ENCODE measurements around the gene UNCX.
"Not testable (repeated sequence)": the region's sequence is repeated elsewhere in the genome, so short reads cannot be mapped to it uniquely, and the experiment has no call there.

Gene UNCX

DNA sequence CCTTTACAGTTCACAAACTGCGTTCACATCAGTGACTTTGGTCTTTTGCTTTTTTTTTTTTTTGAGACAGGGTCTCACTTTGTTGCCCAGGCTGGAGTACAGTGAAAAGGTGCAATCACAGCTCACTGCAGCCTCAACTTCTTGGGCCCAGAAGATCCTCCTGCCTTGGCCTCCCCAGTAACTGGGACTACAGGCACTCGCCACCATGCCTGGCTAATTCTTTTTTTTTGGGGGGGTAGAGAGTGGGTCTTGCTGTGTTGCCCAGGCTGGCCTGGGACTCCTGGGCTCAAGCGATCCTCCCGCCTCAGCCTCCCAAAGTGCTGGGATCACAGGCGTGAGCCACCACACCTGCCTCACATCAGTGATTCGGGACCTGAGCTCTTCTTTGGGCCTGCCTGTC lies 35.7 kb upstream of the UNCX start:
- TF ChIP-seq, protein P1, sequence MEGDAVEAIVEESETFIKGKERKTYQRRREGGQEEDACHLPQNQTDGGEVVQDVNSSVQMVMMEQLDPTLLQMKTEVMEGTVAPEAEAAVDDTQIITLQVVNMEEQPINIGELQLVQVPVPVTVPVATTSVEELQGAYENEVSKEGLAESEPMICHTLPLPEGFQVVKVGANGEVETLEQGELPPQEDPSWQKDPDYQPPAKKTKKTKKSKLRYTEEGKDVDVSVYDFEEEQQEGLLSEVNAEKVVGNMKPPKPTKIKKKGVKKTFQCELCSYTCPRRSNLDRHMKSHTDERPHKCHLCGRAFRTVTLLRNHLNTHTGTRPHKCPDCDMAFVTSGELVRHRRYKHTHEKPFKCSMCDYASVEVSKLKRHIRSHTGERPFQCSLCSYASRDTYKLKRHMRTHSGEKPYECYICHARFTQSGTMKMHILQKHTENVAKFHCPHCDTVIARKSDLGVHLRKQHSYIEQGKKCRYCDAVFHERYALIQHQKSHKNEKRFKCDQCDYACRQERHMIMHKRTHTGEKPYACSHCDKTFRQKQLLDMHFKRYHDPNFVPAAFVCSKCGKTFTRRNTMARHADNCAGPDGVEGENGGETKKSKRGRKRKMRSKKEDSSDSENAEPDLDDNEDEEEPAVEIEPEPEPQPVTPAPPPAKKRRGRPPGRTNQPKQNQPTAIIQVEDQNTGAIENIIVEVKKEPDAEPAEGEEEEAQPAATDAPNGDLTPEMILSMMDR (IDR thresholded peaks at IDR 0.05; ENCODE audit: extremely low read depth, missing control alignments): no peak
- DNase-seq (ENCODE audit: low spot score): no peak

DNA sequence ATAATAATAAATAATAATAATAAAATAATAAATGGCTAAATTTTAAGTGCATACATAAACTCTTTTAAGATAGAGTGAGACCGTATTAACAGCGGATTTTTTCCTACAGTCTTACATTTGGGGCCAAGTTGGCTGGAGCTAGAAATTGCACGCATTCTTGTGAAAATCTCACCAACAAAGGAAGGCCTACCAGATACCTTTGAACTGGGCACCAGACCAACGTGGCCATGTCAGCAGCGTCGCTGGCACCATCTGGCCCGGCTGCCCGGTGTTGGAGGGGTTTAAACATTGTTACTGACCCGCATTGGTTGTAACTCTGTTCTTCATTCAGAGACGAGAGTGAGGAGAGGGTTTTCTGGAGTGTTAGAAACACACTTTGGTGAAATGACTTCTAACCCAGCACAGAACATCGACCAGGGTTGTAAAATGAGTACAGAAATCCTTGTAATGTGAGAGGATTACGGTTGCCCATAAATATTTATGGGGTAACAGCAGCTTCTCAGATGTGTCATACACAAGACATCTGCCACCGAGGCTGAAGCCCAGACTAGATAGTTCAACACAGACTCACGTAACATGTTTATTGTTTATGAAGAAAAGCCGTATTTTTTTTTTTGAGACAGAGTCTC lies 34.6 kb upstream of the UNCX start:
- no peak for DNase-seq (ENCODE audit: low spot score)
- TF ChIP-seq, protein P1 (IDR thresholded peaks at IDR 0.05; ENCODE audit: extremely low read depth, missing control alignments): no peak

DNA sequence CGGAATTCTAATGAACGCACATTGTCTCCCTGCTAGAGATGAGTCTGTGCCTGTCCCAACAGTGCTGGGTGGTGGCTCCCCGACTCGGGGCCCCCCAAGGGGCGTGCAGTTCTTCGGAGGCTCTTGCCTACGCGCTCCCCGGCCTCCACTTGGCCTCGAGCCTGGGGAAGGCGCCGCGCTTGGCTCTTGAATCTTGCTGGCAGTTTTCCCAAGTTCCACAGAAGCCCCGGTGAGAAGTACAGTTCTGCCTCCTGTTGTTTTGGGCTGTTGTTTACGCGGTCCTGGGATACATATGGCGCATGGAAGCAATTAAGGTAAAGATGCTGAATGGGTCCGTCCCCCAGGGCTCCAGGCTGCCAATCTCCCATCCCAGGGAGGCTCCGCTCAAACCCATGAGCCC lies 32.6 kb upstream of the UNCX start:
- DNase-seq (ENCODE audit: low spot score): no peak
- TF ChIP-seq, protein P1 (IDR thresholded peaks at IDR 0.05; ENCODE audit: extremely low read depth, missing control alignments): no peak

DNA sequence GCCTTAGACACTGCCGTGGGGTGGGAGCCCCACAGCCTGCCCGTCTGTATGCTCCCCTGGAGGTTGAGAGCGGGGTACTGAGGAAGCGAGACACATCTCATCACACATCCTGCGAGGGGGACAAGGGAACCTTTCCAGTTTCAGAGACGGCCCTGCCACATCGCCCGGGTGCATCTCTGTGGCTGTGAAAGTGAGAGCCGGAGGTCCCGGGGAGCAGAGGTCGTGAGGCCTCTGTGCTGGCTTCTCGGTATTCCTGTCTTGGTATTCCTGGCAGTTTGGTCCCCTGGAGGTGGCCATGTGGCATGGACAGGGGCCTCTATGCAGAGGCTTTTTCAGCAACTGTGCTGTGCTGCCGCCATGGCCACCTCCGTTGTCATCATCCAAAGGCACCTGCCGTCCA lies 30.8 kb upstream of the UNCX start:
- TF ChIP-seq, protein P1 (IDR thresholded peaks at IDR 0.05; ENCODE audit: extremely low read depth, missing control alignments): no peak

DNA sequence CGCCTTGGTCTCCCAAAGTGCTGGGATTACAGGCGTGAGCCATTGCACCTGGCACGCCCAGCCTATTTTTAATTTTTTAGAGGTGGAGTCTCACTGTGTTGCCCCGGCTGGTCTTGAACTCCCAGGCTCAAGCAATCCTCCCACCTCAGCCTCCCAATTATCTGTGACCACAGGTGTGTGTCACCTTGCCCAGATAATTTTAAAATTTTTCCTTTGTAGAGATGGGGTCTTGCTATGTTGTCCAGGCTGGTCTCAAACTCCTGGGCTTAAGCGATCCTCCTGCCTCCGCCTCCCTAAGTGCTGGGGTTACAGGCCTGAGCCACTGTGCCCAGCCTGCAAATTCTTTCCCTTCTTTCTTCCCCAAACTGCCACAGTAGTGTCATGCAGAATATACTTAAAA lies 29.8 kb upstream of the UNCX start:
- not testable (repeated sequence) for DNase-seq (ENCODE audit: low spot score)

More for the DNA sequence above, 30.8 kb upstream of the UNCX start:
- no peak for DNase-seq (ENCODE audit: low spot score)

DNA sequence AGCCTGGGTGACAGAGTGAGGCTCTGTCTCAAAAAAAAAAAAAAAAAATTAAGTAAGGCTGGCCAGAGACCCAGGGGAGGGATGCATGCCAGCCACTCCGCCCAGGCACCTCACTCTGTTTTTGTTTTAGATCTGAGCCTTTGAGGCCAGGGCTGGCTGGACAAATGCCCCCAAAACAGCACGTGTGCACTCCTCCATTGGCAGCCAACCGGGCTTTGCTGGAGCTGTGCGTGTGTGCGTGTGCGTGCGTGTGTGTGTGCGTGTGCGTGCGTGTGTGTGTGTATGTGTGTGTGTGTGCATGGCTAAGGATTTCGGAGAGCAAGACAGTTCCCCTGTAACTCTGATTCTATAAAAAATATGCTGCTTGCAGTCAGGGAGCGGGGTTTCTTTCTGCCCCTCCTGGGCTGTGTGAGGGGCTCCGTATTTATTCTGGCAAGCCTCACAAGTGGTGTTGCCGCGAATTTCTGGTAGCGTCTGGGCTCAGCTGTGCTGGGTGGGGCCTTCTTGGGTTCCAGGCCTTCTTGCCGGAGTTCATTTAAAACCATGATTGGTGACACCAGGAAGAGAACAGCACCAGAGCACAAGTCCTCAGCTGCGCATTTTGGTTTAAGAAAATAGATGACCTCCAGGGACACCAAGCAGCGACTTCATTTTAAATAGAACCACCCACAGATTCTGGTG lies 28.1 kb upstream of the UNCX start:
- DNase-seq (ENCODE audit: low spot score): no peak
- TF ChIP-seq, protein P1 (IDR thresholded peaks at IDR 0.05; ENCODE audit: extremely low read depth, missing control alignments): no peak

DNA sequence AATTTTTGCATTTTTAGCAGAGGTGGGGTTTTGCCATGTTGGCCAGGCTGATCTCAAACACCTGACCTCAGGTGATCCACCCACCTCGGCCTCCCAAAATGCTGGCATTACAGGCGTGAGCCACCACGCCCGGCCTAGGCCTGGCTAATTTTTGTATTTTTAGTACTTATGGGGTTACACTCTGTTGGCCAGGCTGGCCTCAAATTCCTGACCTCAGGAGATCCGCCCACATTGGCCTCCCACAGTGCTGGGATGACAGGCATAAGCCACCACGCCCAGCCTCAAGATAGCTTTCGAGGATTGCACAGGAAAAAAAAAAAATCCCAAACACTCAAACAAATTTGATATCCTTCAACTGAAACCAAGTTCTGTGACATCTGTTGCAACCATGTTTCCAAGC lies 26.9 kb upstream of the UNCX start:
- not testable (repeated sequence) for DNase-seq (ENCODE audit: low spot score)

DNA sequence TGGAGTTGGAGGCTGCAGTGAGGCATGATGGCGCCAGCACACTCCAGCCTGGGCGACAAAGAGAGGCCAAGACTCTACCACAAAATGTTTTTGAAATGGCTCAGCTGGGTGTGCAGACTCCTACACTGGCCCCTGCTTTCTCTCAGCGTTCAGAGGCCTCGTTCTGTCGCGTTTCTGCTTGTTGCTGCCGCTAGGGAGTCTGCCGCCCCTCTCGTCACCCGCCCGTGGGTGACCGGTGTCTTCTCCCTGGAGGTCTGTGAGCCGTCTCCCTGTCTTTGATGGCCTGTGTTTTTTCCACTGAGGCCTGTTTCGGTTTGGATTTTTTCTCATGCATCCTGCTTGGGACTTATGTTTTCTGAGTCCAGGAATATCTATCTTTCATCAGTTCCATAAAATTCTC lies 23.6 kb upstream of the UNCX start:
- no peak for DNase-seq (ENCODE audit: low spot score)
- TF ChIP-seq, protein P1 (IDR thresholded peaks at IDR 0.05; ENCODE audit: extremely low read depth, missing control alignments): no peak
